GM18526 (cell line): Measurements from ENCODE around the gene CDIP1.

Experiments
- POLR2A ChIP-seq: IDR thresholded peaks from 3 replicates; pipeline ENCODE4 v1.6.1; 2011; ENCODE audit not compliant: insufficient read length; ENCODE audit errors: extremely low read depth

CDIP1 gene

DNA sequence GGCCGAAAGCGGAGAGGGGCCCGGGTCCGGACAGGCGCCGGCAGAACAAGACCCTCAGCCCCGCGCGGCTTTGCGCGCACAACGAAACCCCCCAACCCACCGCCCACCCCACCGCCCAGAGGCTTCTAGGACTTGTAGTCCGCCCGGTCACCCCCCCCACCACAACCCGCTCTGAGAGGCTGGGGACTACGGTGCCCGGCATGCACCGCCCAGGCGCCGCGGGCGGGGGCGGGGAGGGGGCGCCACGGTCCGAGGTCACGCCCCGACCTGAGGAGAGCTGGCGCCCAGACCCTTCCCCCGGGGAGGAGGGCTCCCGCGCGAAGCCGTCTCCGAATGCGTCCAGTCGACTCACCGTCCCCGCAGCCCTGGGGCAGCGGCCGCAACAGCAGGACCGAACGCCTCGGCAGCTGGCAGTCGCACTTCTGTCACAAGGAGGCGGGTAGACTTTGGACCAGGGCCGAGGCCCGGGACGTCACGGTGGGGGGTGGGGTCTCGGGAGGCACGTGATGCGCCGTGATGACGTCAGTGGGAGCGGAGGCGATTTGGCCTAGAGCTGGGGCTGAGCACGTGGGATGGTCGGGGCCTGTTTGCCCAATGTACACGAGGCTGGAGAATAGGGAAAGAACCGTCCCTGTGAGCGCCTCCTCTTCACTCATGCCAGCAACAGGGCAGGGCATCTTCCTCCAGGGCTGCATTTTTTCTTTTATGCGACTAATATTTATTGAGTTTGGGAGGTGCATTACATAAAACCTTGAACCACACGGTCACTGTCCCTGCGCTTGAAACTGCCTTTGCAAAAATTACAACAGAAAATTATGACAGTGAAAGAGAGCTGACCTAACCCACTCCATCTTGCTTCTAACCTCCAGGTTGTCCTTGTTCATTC, at the start of gene CDIP1:
CDIP1 (minus strand) TSS at position 424 of the 886 bp plus-strand sequence. CDS start 24,643 bp downstream, outside the sequence.
- TF ChIP-seq POLR2A = peak; percentile 84

GRCh38 chr16:4586291-4586690, 47.7 kb upstream of the CDIP1 start:
- TF ChIP-seq POLR2A = no peak

GRCh38 chr16:4583906-4584305, 45.3 kb upstream of the CDIP1 start:
- no peak for TF ChIP-seq POLR2A

DNA sequence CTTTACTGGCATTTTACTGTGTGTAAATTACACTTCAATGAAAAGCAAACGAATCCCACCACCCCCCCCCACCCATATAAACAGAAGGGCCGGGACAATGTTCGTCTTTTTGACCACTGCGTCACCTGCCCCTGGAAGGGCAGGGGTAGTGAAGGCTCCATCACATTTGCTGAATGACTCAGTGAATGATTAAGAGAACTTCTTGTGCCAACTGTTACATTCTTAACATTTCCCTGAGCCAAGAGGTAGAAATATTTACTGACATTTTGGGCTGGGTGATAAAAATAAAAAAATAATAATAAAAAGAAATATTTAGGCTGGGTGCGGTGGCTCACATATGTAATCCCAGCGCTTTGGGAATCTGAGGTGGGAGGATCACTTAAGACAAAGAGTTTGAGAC, 41.7 kb upstream of the CDIP1 start:
- no peak for TF ChIP-seq POLR2A

DNA sequence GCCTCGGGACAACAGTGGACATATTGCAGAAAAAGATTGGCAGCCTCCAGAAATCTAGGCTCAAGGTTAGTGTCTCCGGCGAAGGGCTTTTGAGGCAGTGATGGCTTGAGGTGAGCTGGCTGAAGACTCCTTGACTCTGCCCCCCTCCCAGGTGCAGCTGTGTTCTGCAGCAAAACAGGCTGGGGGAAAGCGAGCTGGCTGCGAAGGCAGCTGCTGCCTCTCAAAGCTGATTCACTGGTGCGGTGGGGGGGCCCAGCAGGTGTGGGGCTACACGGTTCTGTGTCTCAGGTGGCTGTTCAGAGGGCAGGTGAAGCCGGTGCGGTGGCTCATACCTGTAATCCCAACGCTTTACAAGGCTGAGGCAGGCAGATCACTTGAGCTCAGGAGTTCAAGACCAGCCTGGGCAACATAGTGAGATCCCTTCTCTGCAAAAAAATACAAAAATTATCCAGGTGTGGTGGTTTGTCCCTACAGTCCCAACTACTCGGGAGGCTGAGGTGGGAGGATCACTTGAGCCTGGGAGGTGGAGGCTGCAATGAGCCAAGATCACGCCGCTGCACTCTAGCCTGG, 40.5 kb upstream of the CDIP1 start:
- no peak for TF ChIP-seq POLR2A

GRCh38 chr16:4576008-4576407, 37.4 kb upstream of the CDIP1 start:
- no peak for TF ChIP-seq POLR2A

GRCh38 chr16:4574919-4575705, 36.5 kb upstream of the CDIP1 start:
- no peak for TF ChIP-seq POLR2A

DNA sequence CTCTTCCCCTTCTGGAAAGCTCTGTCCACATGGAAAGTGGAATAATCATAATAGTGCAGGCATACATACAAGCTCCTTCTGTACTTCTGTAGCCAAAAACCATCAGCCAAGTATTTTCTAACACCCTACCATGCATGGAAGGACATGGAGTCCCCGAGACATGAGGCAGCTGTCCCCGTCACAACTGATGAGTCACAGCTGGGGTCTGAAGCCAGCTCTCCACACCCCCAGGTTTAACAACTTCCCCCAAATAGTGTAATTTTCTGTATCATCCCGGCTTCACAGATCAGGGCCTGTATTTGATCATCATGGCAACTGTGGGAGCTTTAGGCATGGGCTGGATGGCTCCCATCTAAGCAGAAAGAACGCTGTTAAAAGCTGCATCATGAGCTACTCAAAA, 34.1 kb upstream of the CDIP1 start:
- TF ChIP-seq POLR2A = no peak

DNA sequence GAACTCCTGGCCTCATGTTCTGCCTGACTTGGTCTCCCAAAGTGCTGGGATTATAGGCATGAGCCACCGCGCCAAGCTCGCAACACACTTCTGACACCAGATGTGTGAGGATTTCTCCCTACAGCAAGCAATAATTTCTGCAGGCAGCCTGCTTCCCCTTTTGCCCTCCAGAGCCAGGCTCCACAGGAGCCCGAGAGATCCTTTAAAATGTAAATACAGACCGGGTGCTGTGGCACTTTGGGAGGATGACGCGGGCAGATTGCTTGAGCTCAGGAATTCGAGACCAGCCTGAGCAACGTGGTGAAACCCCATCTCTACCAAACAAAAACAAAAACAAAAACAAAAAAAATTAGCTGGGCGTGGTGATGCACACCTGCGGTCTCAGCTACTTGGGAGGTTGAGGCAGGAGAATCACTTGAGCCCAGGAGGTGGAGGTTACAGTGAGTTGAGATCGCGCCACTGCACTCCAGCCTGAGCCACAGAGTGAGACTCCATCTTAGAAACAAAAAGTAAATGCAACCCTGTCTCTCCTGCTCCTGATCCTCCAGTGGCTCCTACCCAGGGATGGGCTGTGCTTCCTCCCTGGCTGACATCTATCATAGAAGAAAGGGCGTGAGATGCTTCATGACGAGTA, 32.2 kb upstream of the CDIP1 start:
- TF ChIP-seq POLR2A = no peak

GRCh38 chr16:4570086-4570485, 31.5 kb upstream of the CDIP1 start:
- TF ChIP-seq POLR2A = no peak

DNA sequence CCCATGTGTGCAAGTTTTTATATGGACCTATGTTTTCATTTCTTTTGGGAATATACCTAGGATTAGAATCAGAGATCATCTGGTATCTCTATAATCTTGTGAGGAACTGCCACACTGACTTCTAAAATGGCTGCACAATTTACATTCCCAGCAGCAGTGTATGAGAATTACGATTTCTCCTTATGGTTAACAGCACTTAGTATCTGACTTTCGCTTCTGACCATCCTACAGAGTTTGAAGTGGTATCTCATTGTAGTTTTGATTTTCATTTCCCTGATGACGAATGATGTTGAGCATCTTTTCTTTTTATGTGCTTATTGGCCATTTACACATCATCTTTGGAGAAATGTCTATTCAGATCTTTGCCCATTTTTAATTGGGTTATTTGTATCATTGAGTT, 27.6 kb upstream of the CDIP1 start:
- no peak for TF ChIP-seq POLR2A

GRCh38 chr16:4564661-4565267, 26.2 kb upstream of the CDIP1 start:
- TF ChIP-seq POLR2A = no peak

DNA sequence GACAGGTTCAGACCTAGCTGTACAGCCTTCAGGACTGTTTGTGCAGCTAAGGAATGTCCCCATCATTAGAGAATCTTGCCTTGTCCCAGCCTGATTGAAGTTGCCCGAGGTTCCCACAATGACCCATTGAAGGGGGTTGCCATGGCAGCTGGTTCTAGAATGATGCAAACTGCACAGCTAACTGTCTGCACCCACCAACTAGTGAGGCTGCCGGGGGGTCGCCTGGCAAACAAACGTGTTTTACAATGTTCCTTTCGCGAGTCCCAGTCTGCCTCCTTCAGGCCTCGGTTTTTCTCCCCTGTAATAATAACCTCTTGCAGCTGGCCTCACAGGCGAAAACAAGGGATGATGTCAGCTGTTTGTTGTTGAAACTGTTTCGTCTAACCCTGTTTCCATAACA, 23.0 kb upstream of the CDIP1 start:
- TF ChIP-seq POLR2A = no peak

GRCh38 chr16:4557973-4558372, 19.4 kb upstream of the CDIP1 start:
- TF ChIP-seq POLR2A = no peak

GRCh38 chr16:4556580-4556979, 18.0 kb upstream of the CDIP1 start:
- TF ChIP-seq POLR2A = no peak
